ENCODE data around the gene ANO6.

DNA sequence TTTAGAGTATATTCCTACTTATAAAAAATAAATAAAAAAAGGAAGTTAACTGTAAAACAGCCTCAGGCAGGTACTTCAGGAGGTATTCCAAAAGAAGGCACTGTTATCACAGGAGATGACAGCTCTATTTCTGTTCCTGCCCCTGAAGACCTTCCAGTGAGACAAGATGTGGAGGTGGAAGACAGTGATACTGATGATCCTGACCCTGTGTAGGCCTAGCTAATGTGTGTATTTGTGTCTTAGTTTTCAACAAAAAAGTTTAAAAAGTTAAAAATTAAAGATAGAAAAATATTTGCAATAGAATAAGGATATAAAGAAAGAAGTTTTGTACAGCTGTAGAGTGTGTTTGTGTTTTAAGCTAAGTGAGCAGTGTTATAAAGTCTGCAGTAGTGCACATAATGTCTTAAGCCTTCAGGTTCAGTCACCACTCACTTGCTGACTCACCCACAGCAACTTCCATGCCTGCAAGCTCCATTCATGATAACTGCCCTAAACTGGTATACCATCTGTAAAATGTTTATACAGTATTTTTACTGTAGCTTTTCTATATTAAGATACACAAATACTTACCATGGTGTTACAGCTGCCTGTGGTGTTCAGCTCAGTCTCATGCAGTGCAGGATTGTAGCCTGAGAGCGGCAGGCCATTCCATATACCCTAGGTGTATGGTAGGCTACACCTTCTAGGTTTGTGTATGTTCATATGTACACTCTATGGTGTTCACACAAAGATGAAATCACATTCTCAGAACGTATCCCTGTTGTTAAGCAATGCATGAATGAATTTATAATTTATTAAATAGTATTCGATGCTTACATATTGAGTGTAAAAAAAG lies 121.1 kb downstream of the ANO6 start:
- TF ChIP-seq, protein P1, sequence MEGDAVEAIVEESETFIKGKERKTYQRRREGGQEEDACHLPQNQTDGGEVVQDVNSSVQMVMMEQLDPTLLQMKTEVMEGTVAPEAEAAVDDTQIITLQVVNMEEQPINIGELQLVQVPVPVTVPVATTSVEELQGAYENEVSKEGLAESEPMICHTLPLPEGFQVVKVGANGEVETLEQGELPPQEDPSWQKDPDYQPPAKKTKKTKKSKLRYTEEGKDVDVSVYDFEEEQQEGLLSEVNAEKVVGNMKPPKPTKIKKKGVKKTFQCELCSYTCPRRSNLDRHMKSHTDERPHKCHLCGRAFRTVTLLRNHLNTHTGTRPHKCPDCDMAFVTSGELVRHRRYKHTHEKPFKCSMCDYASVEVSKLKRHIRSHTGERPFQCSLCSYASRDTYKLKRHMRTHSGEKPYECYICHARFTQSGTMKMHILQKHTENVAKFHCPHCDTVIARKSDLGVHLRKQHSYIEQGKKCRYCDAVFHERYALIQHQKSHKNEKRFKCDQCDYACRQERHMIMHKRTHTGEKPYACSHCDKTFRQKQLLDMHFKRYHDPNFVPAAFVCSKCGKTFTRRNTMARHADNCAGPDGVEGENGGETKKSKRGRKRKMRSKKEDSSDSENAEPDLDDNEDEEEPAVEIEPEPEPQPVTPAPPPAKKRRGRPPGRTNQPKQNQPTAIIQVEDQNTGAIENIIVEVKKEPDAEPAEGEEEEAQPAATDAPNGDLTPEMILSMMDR (conservative IDR thresholded peaks at IDR 0.05; ENCODE audit: low read depth, low read length), result no peak
- no peak for TF ChIP-seq EZH2 (IDR thresholded peaks at IDR 0.05; ENCODE audit: borderline replicate concordance, low read depth, low read length, poor library complexity, severe bottlenecking)
